OCI-LY1 (cell line): ENCODE measurements around the gene FNIP2.

Source experiments
- H2AFZ ChIP-seq: fragments of 200-600 bp; sonication (generic), shearing (Covaris generic); 2 replicates; pipeline ENCODE4 v1.6.0; 2014; ENCODE audit warnings: antibody characterized with exemption, mild to moderate bottlenecking, low read length
- H3F3A ChIP-seq: fragments of 200-600 bp; sonication (generic), shearing (Covaris generic); 2 replicates; pipeline ENCODE4 v1.6.0; 2014; ENCODE audit warnings: mild to moderate bottlenecking, antibody characterized with exemption, low read length, moderate library complexity; ENCODE audit not compliant: insufficient read depth
- H3K27ac ChIP-seq: fragments of 200-600 bp; sonication (generic); 2 replicates; pipeline ENCODE4 v1.5.1; 2014; ENCODE audit warnings: low read length, mixed run types, mild to moderate bottlenecking, low read depth; ENCODE audit not compliant: poor library complexity, severe bottlenecking
- H3K27me3 ChIP-seq: fragments of 200-600 bp; sonication (generic); 2 replicates; pipeline ENCODE4 v1.6.0; 2014; ENCODE audit warnings: antibody characterized with exemption, mild to moderate bottlenecking, low read length, moderate library complexity; ENCODE audit not compliant: insufficient read depth
- H3K36me3 ChIP-seq: fragments of 200-600 bp; sonication (generic); 2 replicates; pipeline ENCODE4 v1.6.1; 2014; ENCODE audit warnings: mild to moderate bottlenecking, antibody characterized with exemption, low read length, moderate library complexity, mixed read lengths; ENCODE audit not compliant: insufficient read depth
- H3K4me1 ChIP-seq: fragments of 200-600 bp; sonication (generic); 2 replicates; pipeline ENCODE4 v1.5.1; 2014; ENCODE audit warnings: mild to moderate bottlenecking, low read length, moderate library complexity; ENCODE audit not compliant: insufficient read depth, severe bottlenecking
- H3K4me2 ChIP-seq: fragments of 200-600 bp; sonication (generic), shearing (Covaris generic); 2 replicates; pipeline ENCODE4 v1.6.1; 2014; ENCODE audit warnings: low read length
- H3K4me3 ChIP-seq: fragments of 200-600 bp; sonication (generic); 2 replicates; pipeline ENCODE4 v1.5.1; 2014; ENCODE audit warnings: low read length, low read depth, mild to moderate bottlenecking, mixed read lengths; ENCODE audit not compliant: poor library complexity, severe bottlenecking
- H3K79me2 ChIP-seq: fragments of 200-600 bp; shearing (Covaris generic); 2 replicates; pipeline ENCODE4 v1.6.1; 2016; ENCODE audit warnings: mixed run types, low read length, mixed read lengths; ENCODE audit not compliant: insufficient read depth
- H3K9ac ChIP-seq: fragments of 200-600 bp; sonication (generic), shearing (Covaris generic); 2 replicates; pipeline ENCODE4 v1.6.1; 2014; ENCODE audit warnings: mild to moderate bottlenecking, low read length, mixed read lengths
- H3K9me2 ChIP-seq: fragments of 200-600 bp; sonication (generic), shearing (Covaris generic); 2 replicates; pipeline ENCODE4 v1.6.1; 2014; ENCODE audit warnings: low read depth, mild to moderate bottlenecking, low read length, mixed read lengths
- H3K9me3 ChIP-seq: fragments of 200-600 bp; shearing (Covaris generic); 2 replicates; pipeline ENCODE4 v1.6.1; 2014; ENCODE audit warnings: low read length, mixed read lengths
- H4K20me1 ChIP-seq: fragments of 200-600 bp; sonication (generic), shearing (Covaris generic); 2 replicates; pipeline ENCODE4 v1.6.0; 2016; ENCODE audit warnings: mild to moderate bottlenecking, low read length; ENCODE audit not compliant: insufficient read depth
- CTCF ChIP-seq: fragments of 200-600 bp; sonication (generic), shearing (Covaris generic); IDR thresholded peaks from 2 replicates; pipeline ENCODE4 v1.5.1; 2017; ENCODE audit warnings: mild to moderate bottlenecking, antibody characterized with exemption, low read length, moderate library complexity, mixed read lengths
- EZH2 ChIP-seq: fragments of 200-600 bp; sonication (generic), shearing (Covaris generic); IDR thresholded peaks from 2 replicates; pipeline ENCODE4 v1.8.0; 2017; ENCODE audit warnings: borderline replicate concordance, mixed run types, mild to moderate bottlenecking, antibody characterized with exemption, low read length, moderate library complexity, mixed read lengths

The FNIP2 gene

GRCh38 chr4:158817562-158818296 lies 48.9 kb downstream of the FNIP2 start:
- Histone ChIP-seq H3K4me3 (no peak overlapping the region), H3K36me3 (no peaks in the 10 kb centered on the region), H3K9ac (no peak overlapping the region), H3K9me3 (no peaks in the 10 kb centered on the region), H3K9me2 (no peaks in the 10 kb centered on the region), H3K27ac (no peak overlapping the region), H3F3A (no peaks in the 10 kb centered on the region), H3K4me1 (no peaks in the 10 kb centered on the region), H2AFZ (no peak overlapping the region), H3K4me2 (no peak overlapping the region), H3K79me2 (no peaks in the 10 kb centered on the region), H3K27me3 (no peaks in the 10 kb centered on the region), H4K20me1 (no peaks in the 10 kb centered on the region)
- no peak for TF ChIP-seq EZH2
- TF ChIP-seq CTCF = no peak

GRCh38 chr4:158818560-158819140 lies 49.8 kb downstream of the FNIP2 start:
- no peaks in the 10 kb centered on the region for H3K4me1 ChIP-seq
- H4K20me1 ChIP-seq = no peaks in the 10 kb centered on the region
- no peak overlapping the region for H3K4me2 ChIP-seq
- H3K9ac ChIP-seq = no peak overlapping the region
- TF ChIP-seq CTCF (no peak), EZH2 (no peak)
- no peak overlapping the region for H3K4me3 ChIP-seq
- H3K9me3 ChIP-seq = no peaks in the 10 kb centered on the region
- H3K27me3 ChIP-seq = no peaks in the 10 kb centered on the region
- no peaks in the 10 kb centered on the region for H3K79me2 ChIP-seq
- no peaks in the 10 kb centered on the region for H3K9me2 ChIP-seq
- no peak overlapping the region for H2AFZ ChIP-seq
- H3K36me3 ChIP-seq = no peaks in the 10 kb centered on the region
- no peaks in the 10 kb centered on the region for H3F3A ChIP-seq
- no peak overlapping the region for H3K27ac ChIP-seq

- H4K20me1 ChIP-seq = no peaks in the 10 kb centered on the region
- H3F3A ChIP-seq = no peaks in the 10 kb centered on the region
- H3K9ac ChIP-seq = no peak overlapping the region
- no peak overlapping the region for H3K4me3 ChIP-seq
- H3K9me2 ChIP-seq = no peaks in the 10 kb centered on the region
- H2AFZ ChIP-seq = no peak overlapping the region
- no peaks in the 10 kb centered on the region for H3K4me1 ChIP-seq
- TF ChIP-seq CTCF (no peak), EZH2 (no peak)
- H3K9me3 ChIP-seq = no peaks in the 10 kb centered on the region
- H3K27ac ChIP-seq = no peak overlapping the region
- no peak overlapping the region for H3K4me2 ChIP-seq
- H3K36me3 ChIP-seq = no peaks in the 10 kb centered on the region
- H3K79me2 ChIP-seq = no peaks in the 10 kb centered on the region
- no peaks in the 10 kb centered on the region for H3K27me3 ChIP-seq
Measured at GRCh38 chr4:158819942-158820786, 51.3 kb downstream of the FNIP2 start.
